ENCODE measurements around the gene LCN10. TPM values are rescaled to one million over a fixed set of nuclear protein-coding genes. Genes with fewer than 3 reads are reported as not detected.

The LCN10 gene
- total and polyA plus RNA-seq, 2 of the 13 experiments (the other 11 are each of a cell fraction or from before 2014, with no cell fraction given): 0.53 to 0.61 TPM

- TF ChIP-seq ZNF788 (CRISPR knock-in tag; IDR thresholded peaks at IDR 0.05; ENCODE audit: borderline replicate concordance): peak; percentile 91; the same call in 1 of the 2 replicates
- TF ChIP-seq CHCHD3 (CRISPR knock-in tag; IDR thresholded peaks at IDR 0.05): no peak
- TF ChIP-seq KDM6A (CRISPR knock-in tag; IDR thresholded peaks at IDR 0.05; ENCODE audit: low read depth): peak; percentile 50; the same call in 1 of the 2 replicates
- TF ChIP-seq ZNF713 (CRISPR knock-in tag; IDR thresholded peaks at IDR 0.05): 0 out of 2 replicates have a peak, but pooled peaks have one; percentile 52
- no peak for TF ChIP-seq CREBL2 (CRISPR knock-in tag; IDR thresholded peaks at IDR 0.05; ENCODE audit: borderline replicate concordance)
- TF ChIP-seq ZFP90 (CRISPR knock-in tag; IDR thresholded peaks at IDR 0.05; ENCODE audit: borderline replicate concordance): no peak
- TF ChIP-seq KLF12 (CRISPR knock-in tag; IDR thresholded peaks at IDR 0.05; ENCODE audit: borderline replicate concordance): no peak; the same call in 1 of the 2 replicates
- TF ChIP-seq IKZF1 (IDR thresholded peaks at IDR 0.05): no peak
- no peak for TF ChIP-seq CBX2 (IDR thresholded peaks at IDR 0.05; ENCODE audit: low read depth, low read length)
- no peak for TF ChIP-seq CBX2 (CRISPR knock-in tag; IDR thresholded peaks at IDR 0.05; ENCODE audit: low read depth)
- TF ChIP-seq ZBTB26 (CRISPR knock-in tag; IDR thresholded peaks at IDR 0.05; ENCODE audit: borderline replicate concordance): 0 out of 2 replicates have a peak, but pooled peaks have one; percentile 34
- 0 out of 2 replicates have a peak, but pooled peaks have one; percentile 15 for TF ChIP-seq ZNF550 (CRISPR knock-in tag; IDR thresholded peaks at IDR 0.05; ENCODE audit: borderline replicate concordance)
- TF ChIP-seq ZNF577 (CRISPR knock-in tag; IDR thresholded peaks at IDR 0.05; ENCODE audit: borderline replicate concordance, low read depth): no peak
- TF ChIP-seq ZBTB34 (CRISPR knock-in tag; IDR thresholded peaks at IDR 0.05): 0 out of 2 replicates have a peak, but pooled peaks have one; percentile 42
- no peak for TF ChIP-seq NBN (conservative IDR thresholded peaks at IDR 0.05)
- peak; percentile 10; the same call in 1 of the 2 replicates for TF ChIP-seq ZNF652 (CRISPR knock-in tag; IDR thresholded peaks at IDR 0.05; ENCODE audit: borderline replicate concordance, low read depth)
- TF ChIP-seq SRSF4 (IDR thresholded peaks at IDR 0.05; ENCODE audit: low read depth, low read length, poor library complexity, severe bottlenecking): no peak
- TF ChIP-seq FOXK2 (IDR thresholded peaks at IDR 0.05): no peak
- no peak for TF ChIP-seq KIAA2018 (CRISPR knock-in tag; IDR thresholded peaks at IDR 0.05; ENCODE audit: borderline replicate concordance)
Measured at GRCh38 chr9:136693490-136694162, 49.1 kb downstream of the LCN10 start (continued).
